Psoas muscle (tissue), 8 donors: ENCODE measurements around the gene PREX1. TPM values are rescaled to one million over a fixed set of nuclear protein-coding genes. Genes with fewer than 3 reads are reported as not detected.

Experiments used
- ATAC-seq, 4 donors: fragments of 200-7000 bp; cut with Tn5 transposase; one replicate each; pipeline ENCODE4 v1.9.1; 2020; ENCODE audit warnings: moderate library complexity in 3 of 4, mild to moderate bottlenecking in 2 of 4
- DNase-seq, 2 donors: peaks; one replicate each; pipeline ENCODE4 v3.0.0-alpha.2; 2020
- H3K27ac ChIP-seq: fragments of 200-600 bp; one replicate; pipeline ENCODE4 v1.8.0; 2022
- H3K27me3 ChIP-seq, 3 donors: fragments of 200-600 bp in 1 of 3; one replicate each; pipeline versions ENCODE4 v1.6.1 to v1.8.0; 2013 to 2022; ENCODE audit warnings: low read length in 2 of 3, mild to moderate bottlenecking in 2 of 3, moderate library complexity in 1 of 3; ENCODE audit not compliant: insufficient read depth in 3 of 3
- H3K36me3 ChIP-seq, 2 donors: fragments of 200-600 bp in 1 of 2; one replicate each; pipeline versions ENCODE4 v1.6.1 to v1.8.0; 2013 to 2022; ENCODE audit warnings: low read depth in 1 of 2, mild to moderate bottlenecking in 1 of 2, moderate library complexity in 1 of 2; ENCODE audit not compliant: insufficient read depth in 1 of 2
- H3K4me1 ChIP-seq: fragments of 200-600 bp; one replicate; pipeline ENCODE4 v1.8.0; 2022
- H3K4me3 ChIP-seq: fragments of 200-600 bp; one replicate; pipeline ENCODE4 v1.8.0; 2022; ENCODE audit warnings: mild to moderate bottlenecking
- H3K9me3 ChIP-seq: fragments of 200-600 bp; one replicate; pipeline ENCODE4 v1.8.0; 2022
- WGBS, 3 donors: extraction: QIAGEN DNeasy Blood & Tissue Kit; methylation state at CpG; one replicate each; pipeline versions ENCODE4 v1.1.6 to v1.1.7; 2013; 5-methylcytosine and 5-hydroxymethylcytosine counted together
- intact Hi-C, 2 donors: fragments of 100-400 bp; cut with DNase I; formaldehyde crosslinking; loops; one replicate each; pipeline versions ENCODE4 v1.11.0 to v1.14.2; 2022
- polyA plus RNA-seq, 3 donors: library from polyadenylated mRNA; stranded (reverse); fragments of 200-250 nt; gene quantifications; one replicate each; pipeline ENCODE4 v1.2.3, GENCODE V29; 2013
- total RNA-seq, 4 donors: library from RNA; stranded (reverse); fragmentation: NEBNext Ultra II Directional in 2 of 4; extraction: Animal tissue kit (Norgen Biotek cat#: 25700) in 2 of 4; gene quantifications; one replicate each; pipeline versions ENCODE4 v1.2.1 to v1.2.4, GENCODE V29; 2021 to 2023
- TF ChIP-seq, protein P1 (sequence below): fragments of 200-600 bp; IDR thresholded peaks from one replicate; pipeline ENCODE4 v1.8.0; 2022; ENCODE audit warnings: antibody characterized with exemption
- donor health status: healthy with polysubstance abuse.
- donor health status: DM: no; HTN: no; CAD: no; lungs with moderate emphysema.
- donor health status: Bipolar disorder and iron deficiency.
- donor health status: healthy.
- donor health status: DM: yes; HTN: yes; CAD: no.
- donor health status: DM: no; HTN: no; CAD: no.
- donor health status: DM: no; HTN: no; CAD: no.
- donor health status: DM: yes; HTN: yes; CAD: no.

Gene PREX1
- total and polyA plus RNA-seq, 7 donors, result 2.5 to 8.3 (median 5.3) TPM

DNA sequence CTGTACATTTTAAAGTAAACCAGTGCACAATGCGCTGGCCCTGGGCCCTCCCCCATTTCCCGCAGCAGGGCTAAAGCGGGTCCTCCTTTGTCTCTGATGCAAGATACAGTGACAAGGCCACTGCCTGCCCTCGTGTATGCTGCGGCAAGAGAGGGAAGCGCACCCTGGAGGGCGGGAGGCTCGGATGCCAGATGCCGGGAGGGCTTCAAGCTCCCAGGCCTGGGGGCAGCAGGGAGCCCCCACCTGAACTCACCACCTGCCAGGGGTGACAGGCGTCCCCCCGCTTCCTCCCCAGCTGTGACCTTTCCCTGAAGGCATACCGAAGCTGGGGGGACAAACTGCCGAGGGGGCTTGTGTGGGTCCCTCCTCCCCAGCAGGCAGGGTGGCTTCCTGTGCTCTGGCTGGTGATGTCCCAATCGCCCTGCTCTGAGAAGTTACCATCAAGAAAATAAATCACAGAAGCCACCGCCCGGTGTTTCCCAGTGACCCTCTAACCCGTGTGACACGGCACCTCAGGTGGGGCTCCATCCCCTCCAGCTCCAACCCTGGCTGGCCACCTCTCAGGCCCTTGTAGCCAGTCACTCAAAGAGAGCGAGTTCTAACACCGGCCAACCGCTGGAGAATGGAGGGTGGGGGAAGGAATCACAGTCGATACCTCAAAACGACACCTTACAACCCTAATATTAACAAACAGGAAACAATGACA lies 203.3 kb downstream of the PREX1 start:
- Histone ChIP-seq H3K36me3 (peaks cover 0 to 17% of the 10 kb centered on the region in 2 donors), H3K4me3 (no peak overlapping the region), H3K9me3 (no peaks in the 10 kb centered on the region), H3K27ac (no peak overlapping the region), H3K27me3 (peaks cover 0 to 1% (median 0%) of the 10 kb centered on the region in 3 donors), H3K4me1 (peaks cover 5% of the 10 kb centered on the region)
- intact Hi-C loops, result loop anchor here (5.0 kb wide), 2 partner anchors 837 to 952 kb away; partner anchors contain the start of gene SULF2 (in 2 of the 2)
- ATAC-seq, result no peak
- peak in 1 of 2 donors; percentile 38 for DNase-seq
- TF ChIP-seq, protein P1, sequence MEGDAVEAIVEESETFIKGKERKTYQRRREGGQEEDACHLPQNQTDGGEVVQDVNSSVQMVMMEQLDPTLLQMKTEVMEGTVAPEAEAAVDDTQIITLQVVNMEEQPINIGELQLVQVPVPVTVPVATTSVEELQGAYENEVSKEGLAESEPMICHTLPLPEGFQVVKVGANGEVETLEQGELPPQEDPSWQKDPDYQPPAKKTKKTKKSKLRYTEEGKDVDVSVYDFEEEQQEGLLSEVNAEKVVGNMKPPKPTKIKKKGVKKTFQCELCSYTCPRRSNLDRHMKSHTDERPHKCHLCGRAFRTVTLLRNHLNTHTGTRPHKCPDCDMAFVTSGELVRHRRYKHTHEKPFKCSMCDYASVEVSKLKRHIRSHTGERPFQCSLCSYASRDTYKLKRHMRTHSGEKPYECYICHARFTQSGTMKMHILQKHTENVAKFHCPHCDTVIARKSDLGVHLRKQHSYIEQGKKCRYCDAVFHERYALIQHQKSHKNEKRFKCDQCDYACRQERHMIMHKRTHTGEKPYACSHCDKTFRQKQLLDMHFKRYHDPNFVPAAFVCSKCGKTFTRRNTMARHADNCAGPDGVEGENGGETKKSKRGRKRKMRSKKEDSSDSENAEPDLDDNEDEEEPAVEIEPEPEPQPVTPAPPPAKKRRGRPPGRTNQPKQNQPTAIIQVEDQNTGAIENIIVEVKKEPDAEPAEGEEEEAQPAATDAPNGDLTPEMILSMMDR, result no peak
- WGBS, 3 donors, result 90 to 93% (median 90%) methylated on average over 23 of the region's 23 CpGs

DNA sequence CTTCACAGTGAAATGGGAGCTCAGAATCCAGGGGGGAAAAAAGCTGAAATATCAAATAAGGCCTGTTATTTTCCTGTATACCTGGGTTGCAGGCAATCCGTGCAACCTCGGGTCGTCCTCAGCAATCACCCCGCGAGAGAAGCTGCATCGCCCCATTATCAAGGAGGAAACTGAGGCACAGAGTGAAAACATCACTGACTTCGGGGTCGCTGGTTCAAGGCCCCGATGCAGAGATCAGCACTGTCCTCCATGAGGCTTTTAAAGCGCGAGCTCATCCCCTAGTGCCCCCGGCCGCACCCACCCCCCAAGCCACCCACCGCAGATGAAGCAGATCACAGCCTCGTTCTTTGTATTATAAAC lies 203.9 kb downstream of the PREX1 start:
- 95 to 98% (median 96%) methylated on average over 15 of the region's 15 CpGs for WGBS, 3 donors
- peaks cover 5% of the 10 kb centered on the region for H3K4me1 ChIP-seq
- ATAC-seq (no peak), DNase-seq (peak in 1 of 2 donors; percentile 9)
- no peak overlapping the region for H3K27ac ChIP-seq
- TF ChIP-seq, protein P1, result no peak
- no peak overlapping the region for H3K4me3 ChIP-seq
- intact Hi-C loops, result loop anchor here (5.0 kb wide), 2 partner anchors 837 to 952 kb away; partner anchors contain the start of gene SULF2 (in 2 of the 2)
- peaks cover 0 to 1% (median 0%) of the 10 kb centered on the region in 3 donors for H3K27me3 ChIP-seq
- peaks cover 0 to 17% of the 10 kb centered on the region in 2 donors for H3K36me3 ChIP-seq
- no peaks in the 10 kb centered on the region for H3K9me3 ChIP-seq

DNA sequence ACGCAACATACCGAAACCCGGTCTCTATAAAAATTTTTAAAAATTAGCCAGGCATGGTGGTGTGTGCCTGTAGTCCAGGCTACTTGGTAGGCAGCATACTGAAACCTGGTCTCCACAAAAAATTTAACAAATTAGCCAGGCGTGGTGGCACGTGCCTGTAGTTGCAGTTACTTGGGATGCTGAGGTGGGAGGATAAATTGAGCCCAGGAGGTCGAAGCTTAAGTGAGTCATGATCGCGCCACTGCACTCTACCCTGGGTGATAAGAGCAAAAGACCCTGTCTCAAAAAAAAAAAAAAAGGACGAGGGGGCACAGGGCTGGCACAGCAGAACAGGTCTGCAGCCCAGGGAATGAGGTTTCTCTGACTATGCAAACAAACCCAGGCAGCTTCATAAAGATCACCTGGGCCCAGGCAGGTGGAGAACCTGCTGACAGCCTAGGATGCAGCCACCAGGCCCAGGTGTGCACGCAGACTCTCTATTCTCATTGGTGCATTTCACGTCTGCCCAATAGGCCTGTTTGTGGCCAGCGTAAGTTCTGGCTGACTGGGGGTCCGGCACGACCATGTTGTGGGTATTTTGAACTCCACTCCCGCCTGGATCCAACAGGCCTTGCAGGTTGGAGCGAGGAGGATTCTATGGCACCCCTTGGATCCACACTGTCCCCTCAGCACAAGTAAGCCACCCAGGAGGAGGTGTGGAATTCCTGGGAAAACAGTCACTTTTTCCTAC lies 204.5 kb downstream of the PREX1 start:
- intact Hi-C loops, result loop anchor here (5.0 kb wide), 2 partner anchors 836 to 951 kb away; partner anchors contain the start of gene SULF2 (in 2 of the 2)
- Histone ChIP-seq H3K27ac (no peak overlapping the region), H3K36me3 (peaks cover 0 to 17% of the 10 kb centered on the region in 2 donors), H3K4me3 (no peak overlapping the region), H3K27me3 (peaks cover 0 to 1% (median 0%) of the 10 kb centered on the region in 3 donors), H3K4me1 (peaks cover 5% of the 10 kb centered on the region), H3K9me3 (no peaks in the 10 kb centered on the region)
- DNase-seq, result peak in 1 of 2 donors; percentile 18
- no peak for ATAC-seq
- 94 to 98% (median 97%) methylated on average over 15 to 16 of the region's 16 CpGs for WGBS, 3 donors
- TF ChIP-seq, protein P1, result no peak

DNA sequence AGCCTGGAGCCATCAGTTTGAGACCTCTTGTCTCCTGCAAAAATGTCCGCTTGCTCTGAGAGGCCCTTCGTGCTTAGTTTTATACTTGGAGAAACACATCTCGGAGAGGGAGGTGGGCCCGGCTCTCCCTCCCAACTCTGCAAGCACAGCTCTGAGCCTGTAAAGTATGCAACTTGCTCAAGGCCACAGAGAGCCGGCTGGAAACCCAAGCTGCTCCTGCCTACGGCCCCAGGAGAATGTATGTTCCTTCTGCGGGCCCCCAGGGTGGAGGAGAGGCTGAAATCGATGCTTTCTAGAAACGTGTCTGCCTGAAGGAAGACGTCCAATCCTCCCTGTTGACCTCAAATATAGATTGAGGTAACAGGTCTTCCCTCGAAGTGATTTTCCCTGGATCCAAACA lies 205.4 kb downstream of the PREX1 start:
- intact Hi-C loops, result loop anchor here (5.0 kb wide), 2 partner anchors 835 to 950 kb away; partner anchors contain the start of gene SULF2 (in 2 of the 2)

More for the DNA sequence above, 205.4 kb downstream of the PREX1 start:
- H3K4me3 ChIP-seq, result no peak overlapping the region
- no peak overlapping the region for H3K27ac ChIP-seq
- no peak for ATAC-seq
- TF ChIP-seq, protein P1, result no peak
- H3K36me3 ChIP-seq, result peaks cover 0 to 17% of the 10 kb centered on the region in 2 donors
- peak in 1 of 2 donors; percentile 20 for DNase-seq
- no peaks in the 10 kb centered on the region for H3K9me3 ChIP-seq
- H3K27me3 ChIP-seq, result peaks cover 0 to 1% (median 0%) of the 10 kb centered on the region in 3 donors
- WGBS, 3 donors, result 58 to 72% (median 60%) methylated on average over 11 of the region's 11 CpGs
- H3K4me1 ChIP-seq, result peaks cover 5% of the 10 kb centered on the region
